Effector memory CD4-positive, alpha-beta T cell (primary cell): ENCODE results near the gene ZMAT5.

Source experiments
- DNase-seq, 3 donors: peaks; one replicate each; pipeline ENCODE4 v3.0.0-alpha.2; 2020
- H3K27ac ChIP-seq: 2 replicates; pipeline ENCODE4 v1.7.0; 2013; ENCODE audit warnings: mild to moderate bottlenecking, low read length, moderate library complexity; ENCODE audit not compliant: insufficient read depth, poor library complexity, severe bottlenecking
- H3K27me3 ChIP-seq: replicated peaks from 2 replicates; pipeline ENCODE4 v1.7.0; 2013; ENCODE audit warnings: mild to moderate bottlenecking, low read length; ENCODE audit not compliant: insufficient read depth, control insufficient read depth, poor library complexity, severe bottlenecking
- H3K36me3 ChIP-seq: 2 replicates; pipeline ENCODE4 v1.7.0; 2013; ENCODE audit warnings: mild to moderate bottlenecking, low read length, moderate library complexity; ENCODE audit not compliant: control insufficient read depth, insufficient read depth
- H3K4me1 ChIP-seq: 2 replicates; pipeline ENCODE4 v1.7.0; 2013; ENCODE audit warnings: low read length, mild to moderate bottlenecking; ENCODE audit not compliant: control insufficient read depth, insufficient read depth, poor library complexity, severe bottlenecking
- H3K4me3 ChIP-seq: 2 replicates; pipeline ENCODE4 v1.7.0; 2013; ENCODE audit warnings: low read length, low read depth, mild to moderate bottlenecking; ENCODE audit not compliant: insufficient read depth, poor library complexity, severe bottlenecking
- H3K9me3 ChIP-seq: 2 replicates; pipeline ENCODE4 v1.7.0; 2013; ENCODE audit warnings: mild to moderate bottlenecking, low read length, moderate library complexity; ENCODE audit not compliant: control insufficient read depth

The ZMAT5 gene

DNA sequence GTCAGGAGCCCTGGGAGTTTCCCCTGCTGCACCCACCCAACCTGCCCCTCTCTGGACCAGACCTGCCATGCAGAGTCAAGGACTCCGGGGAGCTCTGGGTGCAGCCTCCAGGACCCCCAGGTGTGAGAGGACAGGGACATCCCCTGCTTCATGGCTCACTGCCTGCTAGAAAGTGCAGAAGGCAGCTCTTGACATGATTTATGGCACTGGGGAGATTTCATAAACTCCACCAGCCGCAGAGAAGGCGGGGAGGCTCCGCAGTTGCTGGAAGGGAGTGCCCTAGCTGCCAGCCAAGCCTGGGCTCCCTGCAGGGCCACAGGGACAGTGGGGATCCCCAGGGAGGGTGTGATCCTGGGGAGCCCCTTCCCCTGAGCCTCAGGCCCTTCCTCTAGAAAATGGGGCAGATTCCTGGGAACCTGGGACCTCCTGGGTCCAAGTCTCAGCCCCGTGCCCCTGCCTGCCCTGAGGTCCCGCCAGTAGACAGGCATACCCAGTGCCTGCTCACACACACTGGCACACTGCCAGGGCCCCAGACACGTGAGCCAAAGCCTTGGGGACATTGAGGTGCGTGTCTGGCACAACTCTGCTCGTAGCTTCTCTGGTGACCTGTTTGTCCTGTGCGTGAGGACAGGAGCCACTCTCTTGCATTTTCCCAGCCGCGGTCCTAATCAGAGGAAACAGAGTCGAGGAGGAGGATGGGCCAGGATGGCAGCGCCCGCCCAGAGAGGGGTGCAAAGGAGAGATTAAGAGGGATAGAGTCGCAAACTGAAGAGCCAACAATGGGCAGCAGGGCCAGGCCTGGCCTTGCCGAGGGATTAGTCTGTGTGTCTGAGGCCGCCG lies 33.2 kb downstream of the ZMAT5 start:
- peaks cover 8% of the 10 kb centered on the region for H3K36me3 ChIP-seq
- no peak overlapping the region for H3K27ac ChIP-seq

DNA sequence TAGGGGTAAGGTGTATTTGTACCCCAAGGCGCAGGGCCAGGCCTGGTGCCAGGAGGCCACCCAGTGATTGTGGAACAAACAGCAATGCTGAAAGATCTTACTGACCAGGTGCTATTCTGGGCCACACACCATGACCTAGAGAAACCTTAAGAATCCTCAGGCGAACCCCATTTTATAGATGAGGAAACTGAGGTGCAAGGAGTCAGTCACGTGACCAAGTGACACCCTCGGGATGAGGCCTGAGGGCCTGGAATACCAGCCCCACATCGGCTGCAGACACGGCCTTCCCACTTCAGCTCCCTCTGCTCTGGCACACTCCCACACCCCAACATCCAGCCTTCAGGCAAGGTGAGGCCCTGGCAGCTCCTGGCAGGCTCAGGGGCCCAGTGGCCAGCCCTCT lies 33.9 kb downstream of the ZMAT5 start:
- Histone ChIP-seq H3K36me3 (peaks cover 8% of the 10 kb centered on the region), H3K4me3 (no peak overlapping the region), H3K27ac (no peak overlapping the region), H3K4me1 (no peaks in the 10 kb centered on the region), H3K9me3 (no peaks in the 10 kb centered on the region), H3K27me3 (no peaks in the 10 kb centered on the region)
- DNase-seq = no peak

More for the DNA sequence above, 33.2 kb downstream of the ZMAT5 start:
- DNase-seq = no peak
- no peaks in the 10 kb centered on the region for H3K9me3 ChIP-seq
- no peak overlapping the region for H3K4me3 ChIP-seq
- H3K4me1 ChIP-seq = no peaks in the 10 kb centered on the region
- no peaks in the 10 kb centered on the region for H3K27me3 ChIP-seq

DNA sequence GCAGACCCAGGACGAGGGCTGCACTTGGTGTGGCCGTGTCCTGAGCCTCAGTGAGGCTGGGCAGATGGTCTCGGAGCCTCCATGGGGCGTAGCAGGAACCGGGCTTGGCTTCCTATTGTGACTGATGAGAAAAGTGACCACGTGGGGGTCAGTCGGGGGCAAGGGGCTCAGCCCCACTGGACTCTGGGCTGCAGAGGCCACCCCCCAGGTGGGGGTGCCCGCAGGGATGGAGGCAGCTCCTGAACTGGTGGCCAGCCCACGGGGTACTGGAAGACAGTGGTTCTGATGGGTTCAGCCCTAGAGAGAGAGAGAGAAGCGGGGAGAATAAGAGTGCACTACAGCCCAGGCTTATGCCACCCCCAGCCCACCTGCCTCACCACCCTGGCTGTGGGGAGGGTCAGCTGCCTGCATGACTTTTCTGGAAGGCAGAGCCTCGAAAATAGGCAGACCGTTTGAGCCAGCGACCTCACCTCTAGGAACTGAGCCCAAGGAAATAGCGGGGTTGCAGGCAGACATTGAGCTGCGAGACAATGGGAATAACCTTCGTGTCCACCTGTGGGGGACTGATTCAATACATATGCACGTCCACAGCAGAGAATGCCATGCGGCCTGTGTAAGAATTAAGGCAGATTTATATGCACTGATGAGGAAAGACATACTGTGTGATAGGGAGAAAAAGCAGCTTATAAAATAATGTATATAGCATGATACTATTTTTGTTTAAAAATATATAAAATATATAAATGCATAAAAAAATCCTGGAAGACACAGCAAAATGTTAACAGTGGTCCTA lies 35.6 kb downstream of the ZMAT5 start:
- H3K27me3 ChIP-seq = no peaks in the 10 kb centered on the region
- no peak overlapping the region for H3K27ac ChIP-seq
- H3K4me1 ChIP-seq = no peaks in the 10 kb centered on the region
- peaks cover 8% of the 10 kb centered on the region for H3K36me3 ChIP-seq
- H3K9me3 ChIP-seq = no peaks in the 10 kb centered on the region
- no peak overlapping the region for H3K4me3 ChIP-seq
- no peak for DNase-seq

DNA sequence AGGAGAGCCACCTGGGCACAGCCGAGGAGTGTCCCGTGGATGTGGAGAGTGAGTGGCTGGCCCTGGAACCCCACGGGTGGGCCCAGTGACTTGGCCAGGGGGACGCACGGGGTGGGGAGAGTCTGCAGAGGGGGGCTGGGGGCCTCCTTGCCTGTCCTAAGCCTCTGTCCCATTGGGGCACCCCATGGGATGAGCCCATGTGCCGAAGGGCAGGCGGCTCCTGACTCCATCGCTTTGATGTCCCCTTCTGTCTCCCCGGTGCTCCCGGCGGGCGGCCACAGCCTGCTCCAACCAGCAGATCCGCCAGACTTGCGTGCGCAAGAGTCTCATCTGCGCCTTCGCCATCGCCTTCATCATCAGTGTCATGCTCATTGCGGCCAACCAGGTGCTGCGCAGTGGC lies 37.6 kb downstream of the ZMAT5 start:
- Histone ChIP-seq H3K27me3 (no peaks in the 10 kb centered on the region), H3K36me3 (peaks cover 5% of the 10 kb centered on the region), H3K9me3 (no peaks in the 10 kb centered on the region), H3K27ac (no peak overlapping the region), H3K4me1 (no peaks in the 10 kb centered on the region), H3K4me3 (no peak overlapping the region)
- no peak for DNase-seq

DNA sequence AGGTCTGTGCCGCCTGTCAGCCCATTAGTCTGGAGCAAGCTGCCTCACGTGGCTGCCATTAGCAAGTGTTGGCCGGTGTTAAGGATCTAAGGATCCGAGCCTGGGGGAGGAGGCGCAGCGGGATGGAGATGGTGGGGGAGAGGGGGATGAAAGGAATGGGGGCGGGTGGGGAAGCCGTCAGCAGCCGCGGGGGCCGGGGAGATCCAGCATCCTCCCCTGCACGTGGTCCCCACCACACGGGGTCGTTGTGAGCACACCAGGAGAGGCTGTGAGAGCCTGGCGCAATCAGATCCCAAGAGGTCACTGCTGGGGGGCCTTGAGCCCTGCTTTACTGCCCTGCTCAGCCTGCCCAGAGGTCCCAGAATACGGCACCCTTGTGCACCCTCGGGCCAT lies 39.7 kb downstream of the ZMAT5 start:
- DNase-seq = no peak
- H3K27me3 ChIP-seq = no peaks in the 10 kb centered on the region
- H3K36me3 ChIP-seq = no peaks in the 10 kb centered on the region

DNA sequence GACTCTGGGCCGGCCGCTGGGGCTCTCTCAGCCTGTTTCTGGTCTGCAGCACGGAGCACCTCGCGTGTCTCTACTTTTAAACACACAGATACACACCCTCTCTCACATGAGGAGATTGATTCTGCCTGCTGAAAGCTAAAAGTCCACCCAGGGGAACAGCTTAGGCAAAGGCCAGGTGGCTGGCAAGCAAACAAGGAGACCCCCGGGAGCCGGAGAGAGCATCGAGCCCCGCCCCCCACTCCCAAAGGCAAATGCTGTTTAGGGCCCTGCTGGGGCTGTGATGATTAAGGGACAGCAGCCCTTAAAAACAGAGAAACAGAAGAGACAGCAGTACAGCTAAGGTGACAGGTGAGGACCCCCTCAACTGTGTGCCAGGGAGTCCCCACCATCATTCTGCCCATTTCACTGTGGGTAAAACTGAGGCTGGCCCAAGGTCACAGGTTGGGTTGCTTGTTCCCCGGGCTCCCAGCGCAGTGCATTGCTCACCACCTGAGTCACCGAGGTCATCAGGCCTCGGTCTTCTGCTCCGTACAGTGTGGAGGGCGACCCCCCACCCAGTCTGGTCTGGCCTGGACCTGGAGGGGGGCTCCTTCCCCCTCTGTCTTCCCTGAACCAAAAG lies 40.2 kb downstream of the ZMAT5 start:
- DNase-seq = no peak
- H3K4me3 ChIP-seq = no peak overlapping the region
- no peaks in the 10 kb centered on the region for H3K27me3 ChIP-seq
- H3K27ac ChIP-seq = no peak overlapping the region
- no peaks in the 10 kb centered on the region for H3K36me3 ChIP-seq
- no peaks in the 10 kb centered on the region for H3K4me1 ChIP-seq
- no peaks in the 10 kb centered on the region for H3K9me3 ChIP-seq

More for the DNA sequence above, 39.7 kb downstream of the ZMAT5 start:
- H3K4me1 ChIP-seq = no peaks in the 10 kb centered on the region
- no peak overlapping the region for H3K4me3 ChIP-seq
- no peak overlapping the region for H3K27ac ChIP-seq
- H3K9me3 ChIP-seq = no peaks in the 10 kb centered on the region

DNA sequence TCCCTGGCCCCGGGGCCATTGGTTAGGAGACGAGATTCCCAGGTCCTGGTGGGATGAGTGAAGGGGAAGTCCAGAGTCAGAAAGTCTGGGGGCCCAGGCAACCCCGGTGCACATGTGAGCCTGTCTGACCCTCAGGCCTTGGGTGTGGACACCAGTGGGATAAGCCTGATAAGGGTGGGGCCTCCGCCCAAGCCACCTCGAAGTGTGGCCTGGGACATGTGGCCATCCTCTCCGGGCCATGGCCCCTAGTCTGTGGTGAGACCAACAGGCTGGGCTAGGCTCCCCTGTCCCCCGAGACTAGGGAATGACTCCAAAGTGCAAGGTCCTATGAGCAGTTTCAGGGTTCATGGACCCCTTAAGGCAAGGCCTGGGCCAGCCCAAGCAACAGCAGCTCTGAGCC lies 40.7 kb downstream of the ZMAT5 start:
- Histone ChIP-seq H3K4me1 (no peaks in the 10 kb centered on the region), H3K9me3 (no peaks in the 10 kb centered on the region), H3K27ac (no peak overlapping the region), H3K36me3 (no peaks in the 10 kb centered on the region), H3K27me3 (peaks cover 4% of the 10 kb centered on the region), H3K4me3 (no peak overlapping the region)
- no peak for DNase-seq

DNA sequence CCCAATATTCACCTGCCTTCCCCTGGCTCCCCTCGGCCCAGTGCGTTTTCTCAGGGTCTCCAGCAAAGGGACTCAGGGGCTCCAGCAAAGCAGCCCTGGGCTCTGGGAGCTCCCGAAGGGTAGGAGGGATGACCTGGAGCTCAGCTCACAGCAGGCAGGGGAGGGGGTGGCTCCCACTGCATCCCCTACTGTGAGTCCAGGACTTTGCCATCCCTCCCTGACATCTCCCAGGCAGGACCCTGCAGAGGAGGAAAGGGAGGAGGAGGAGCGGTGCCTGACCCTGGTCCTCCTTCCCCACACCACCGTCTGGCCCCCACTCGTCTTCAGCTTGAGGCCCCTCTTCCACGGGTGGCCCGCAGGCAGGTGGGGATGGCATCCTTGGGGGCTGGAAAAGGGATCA lies 42.0 kb downstream of the ZMAT5 start:
- H3K27me3 ChIP-seq = peaks cover 8% of the 10 kb centered on the region

DNA sequence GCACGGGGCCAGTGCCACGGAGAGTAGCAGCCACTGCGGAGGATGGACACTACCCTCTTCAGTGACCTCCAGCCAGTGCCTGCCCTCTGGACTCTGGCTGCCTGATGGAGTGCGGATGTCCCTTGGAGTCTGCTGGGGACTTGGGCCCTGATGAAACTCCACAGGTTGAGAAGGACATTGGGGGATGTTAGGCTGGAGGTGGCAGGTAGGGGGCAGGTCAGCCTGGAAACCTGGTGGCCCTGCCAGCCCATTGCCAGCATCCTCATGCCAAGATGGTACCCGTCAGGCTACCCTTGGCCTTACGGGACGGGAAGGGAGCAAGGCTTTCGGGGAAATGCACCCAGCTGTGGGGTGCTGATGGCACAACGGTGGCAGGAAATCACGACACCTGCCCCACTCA lies 43.0 kb downstream of the ZMAT5 start:
- no peak overlapping the region for H3K4me3 ChIP-seq
- H3K9me3 ChIP-seq = no peaks in the 10 kb centered on the region
- H3K27me3 ChIP-seq = peaks cover 15% of the 10 kb centered on the region
- no peak for DNase-seq
- no peaks in the 10 kb centered on the region for H3K36me3 ChIP-seq
- H3K4me1 ChIP-seq = peaks cover 6% of the 10 kb centered on the region
- H3K27ac ChIP-seq = no peak overlapping the region

More for the DNA sequence above, 42.0 kb downstream of the ZMAT5 start:
- no peak overlapping the region for H3K4me3 ChIP-seq
- H3K27ac ChIP-seq = no peak overlapping the region
- H3K36me3 ChIP-seq = no peaks in the 10 kb centered on the region
- DNase-seq = no peak
- H3K4me1 ChIP-seq = no peaks in the 10 kb centered on the region
- no peaks in the 10 kb centered on the region for H3K9me3 ChIP-seq

DNA sequence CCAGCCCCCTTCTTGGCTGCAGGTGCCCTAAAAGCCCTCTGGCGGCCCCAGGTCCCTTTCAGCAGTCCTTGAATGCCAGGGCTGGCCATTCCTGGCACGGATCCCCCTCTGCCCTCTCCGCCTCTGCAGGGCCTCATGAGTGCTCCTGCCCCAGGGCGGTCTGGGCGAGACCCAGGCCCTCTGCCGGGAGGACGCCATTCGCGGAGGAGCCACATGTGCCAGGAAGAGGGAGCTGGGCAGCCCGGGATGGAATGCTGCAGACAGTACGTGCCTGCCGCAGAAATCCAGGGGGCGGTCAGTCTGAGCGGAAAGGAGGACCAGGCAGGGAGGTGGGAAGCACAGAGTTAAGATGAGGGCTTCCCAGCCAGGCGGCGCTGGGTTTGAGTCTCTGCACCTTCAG lies 44.2 kb downstream of the ZMAT5 start:
- no peak for DNase-seq
- Histone ChIP-seq H3K36me3 (no peaks in the 10 kb centered on the region), H3K9me3 (no peaks in the 10 kb centered on the region), H3K27ac (no peak overlapping the region), H3K27me3 (peaks cover 15% of the 10 kb centered on the region), H3K4me3 (no peak overlapping the region), H3K4me1 (peaks cover 6% of the 10 kb centered on the region)
